NB4 (cell line): Measurements from ENCODE around the gene KLHDC7A.

Experiments used
- CTCF ChIP-seq: IDR thresholded peaks from one replicate; pipeline ENCODE4 v1.5.1; 2012; ENCODE audit warnings: low read depth, low read length
- MAX ChIP-seq: IDR thresholded peaks from 2 replicates; pipeline ENCODE4 v1.6.1; 2011; ENCODE audit warnings: low read depth, low read length
- POLR2A ChIP-seq: IDR thresholded peaks from 2 replicates; pipeline ENCODE4 v1.6.1; 2011; ENCODE audit warnings: mild to moderate bottlenecking; ENCODE audit not compliant: insufficient read length; ENCODE audit errors: extremely low read depth

GRCh38 chr1:18440385-18441226 lies 40.1 kb upstream of the KLHDC7A start:
- TF ChIP-seq CTCF: no peak
- TF ChIP-seq POLR2A: no peak
- no peak for TF ChIP-seq MAX
